ENCODE measurements around the gene TNFRSF1B. TPM values are rescaled to one million over a fixed set of nuclear protein-coding genes. Genes with fewer than 3 reads are reported as not detected.

TNFRSF1B gene
- total RNA-seq, 1 donor from 2014 or later: 139 TPM

DNA sequence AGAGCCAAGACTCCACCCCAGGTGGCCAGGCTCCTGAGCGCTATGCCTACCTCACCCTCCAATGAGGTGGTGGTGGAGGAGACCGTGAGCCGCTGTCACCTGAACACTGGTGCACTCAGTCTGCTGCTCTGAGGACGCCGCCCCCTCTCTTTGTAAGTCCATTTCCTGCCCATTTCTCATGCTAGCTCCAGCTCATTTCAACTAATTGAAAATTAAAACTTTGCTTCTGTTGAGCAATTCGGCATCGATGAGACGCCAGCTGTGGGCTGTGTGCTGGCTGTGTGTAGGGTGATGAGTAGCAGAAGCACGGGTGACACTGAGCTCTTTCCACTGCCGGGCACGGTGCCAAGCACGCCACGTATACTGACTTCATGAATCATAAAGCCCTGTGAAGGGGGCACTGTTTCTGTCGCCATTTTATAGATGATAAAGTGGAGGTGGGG is 11.2 kb downstream of the TNFRSF1B start:
- intact Hi-C loops (cut with DNase I): no loop called here
- peak; percentile 59 to 87 for DNase-seq (ENCODE audit: low spot score in 2 of 2)
- TF ChIP-seq, protein P1, sequence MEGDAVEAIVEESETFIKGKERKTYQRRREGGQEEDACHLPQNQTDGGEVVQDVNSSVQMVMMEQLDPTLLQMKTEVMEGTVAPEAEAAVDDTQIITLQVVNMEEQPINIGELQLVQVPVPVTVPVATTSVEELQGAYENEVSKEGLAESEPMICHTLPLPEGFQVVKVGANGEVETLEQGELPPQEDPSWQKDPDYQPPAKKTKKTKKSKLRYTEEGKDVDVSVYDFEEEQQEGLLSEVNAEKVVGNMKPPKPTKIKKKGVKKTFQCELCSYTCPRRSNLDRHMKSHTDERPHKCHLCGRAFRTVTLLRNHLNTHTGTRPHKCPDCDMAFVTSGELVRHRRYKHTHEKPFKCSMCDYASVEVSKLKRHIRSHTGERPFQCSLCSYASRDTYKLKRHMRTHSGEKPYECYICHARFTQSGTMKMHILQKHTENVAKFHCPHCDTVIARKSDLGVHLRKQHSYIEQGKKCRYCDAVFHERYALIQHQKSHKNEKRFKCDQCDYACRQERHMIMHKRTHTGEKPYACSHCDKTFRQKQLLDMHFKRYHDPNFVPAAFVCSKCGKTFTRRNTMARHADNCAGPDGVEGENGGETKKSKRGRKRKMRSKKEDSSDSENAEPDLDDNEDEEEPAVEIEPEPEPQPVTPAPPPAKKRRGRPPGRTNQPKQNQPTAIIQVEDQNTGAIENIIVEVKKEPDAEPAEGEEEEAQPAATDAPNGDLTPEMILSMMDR (IDR thresholded peaks at IDR 0.05): no peak

GRCh38 chr1:12178511-12178910 is 11.7 kb downstream of the TNFRSF1B start:
- TF ChIP-seq, protein P1 (IDR thresholded peaks at IDR 0.05): no peak
- Histone ChIP-seq H3K4me3 (no peak overlapping the region), H3K36me3 (no peaks in the 10 kb centered on the region), H3K27ac (peak overlapping the region in 1 of 2 donors; percentile 63), H3K4me1 (peaks cover 0 to 3% of the 10 kb centered on the region in 2 donors), H3K27me3 (no peaks in the 10 kb centered on the region), H3K9me3 (no peaks in the 10 kb centered on the region)
- DNase-seq (ENCODE audit: low spot score in 2 of 2): no peak
- intact Hi-C loops (cut with DNase I): no loop called here

More for the DNA sequence above, 11.2 kb downstream of the TNFRSF1B start:
- H3K9me3 ChIP-seq: no peaks in the 10 kb centered on the region
- H3K4me1 ChIP-seq: peaks cover 0 to 3% of the 10 kb centered on the region in 2 donors
- no peaks in the 10 kb centered on the region for H3K27me3 ChIP-seq
- peak overlapping the region in 1 of 2 donors; percentile 63 for H3K27ac ChIP-seq
- no peak overlapping the region for H3K4me3 ChIP-seq
- no peaks in the 10 kb centered on the region for H3K36me3 ChIP-seq

- H3K4me1 ChIP-seq: peaks cover 0 to 3% of the 10 kb centered on the region in 2 donors
- intact Hi-C loops (cut with DNase I): no loop called here
Measured at GRCh38 chr1:12179111-12179519, 12.3 kb downstream of the TNFRSF1B start.

GRCh38 chr1:12179676-12180075 is 12.9 kb downstream of the TNFRSF1B start:
- intact Hi-C loops (cut with DNase I): no loop called here
- TF ChIP-seq, protein P1 (IDR thresholded peaks at IDR 0.05): no peak

More at GRCh38 chr1:12179111-12179519, 12.3 kb downstream of the TNFRSF1B start:
- peak; percentile 44 to 79 for DNase-seq (ENCODE audit: low spot score in 2 of 2)
- no peaks in the 10 kb centered on the region for H3K36me3 ChIP-seq
- TF ChIP-seq, protein P1 (IDR thresholded peaks at IDR 0.05): no peak
- H3K9me3 ChIP-seq: no peaks in the 10 kb centered on the region
- no peak overlapping the region for H3K4me3 ChIP-seq
- H3K27ac ChIP-seq: peak overlapping the region; percentile 63
- H3K27me3 ChIP-seq: no peaks in the 10 kb centered on the region

DNA sequence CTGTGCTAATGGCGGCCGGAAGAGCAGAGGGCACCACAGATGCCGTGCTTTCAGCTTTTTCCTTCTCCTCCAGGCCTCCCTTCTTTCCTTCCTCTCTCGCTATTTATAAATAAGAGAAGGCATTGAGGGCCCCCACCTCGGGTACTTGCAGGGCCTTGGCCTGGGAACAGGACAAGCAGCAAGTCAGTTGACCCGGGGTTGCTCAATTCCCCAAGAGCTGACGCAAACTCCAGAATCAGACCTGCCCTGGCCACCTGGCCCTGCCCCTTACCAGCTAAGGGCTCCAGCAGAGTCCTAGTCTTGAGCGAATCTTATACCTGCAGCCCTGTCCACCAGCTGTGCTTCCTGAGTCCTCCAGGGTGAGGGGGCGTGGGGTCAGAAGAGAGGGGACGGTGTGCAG is 13.5 kb downstream of the TNFRSF1B start:
- no peaks in the 10 kb centered on the region for H3K27me3 ChIP-seq
- peak; percentile 51 to 80 for DNase-seq (ENCODE audit: low spot score in 2 of 2)
- TF ChIP-seq, protein P1 (IDR thresholded peaks at IDR 0.05): no peak
- H3K36me3 ChIP-seq: no peaks in the 10 kb centered on the region
- intact Hi-C loops (cut with DNase I): no loop called here
- H3K27ac ChIP-seq: peak overlapping the region; percentile 63
- no peak overlapping the region for H3K4me3 ChIP-seq
- H3K4me1 ChIP-seq: peaks cover 0 to 8% of the 10 kb centered on the region in 2 donors
- H3K9me3 ChIP-seq: no peaks in the 10 kb centered on the region

More at GRCh38 chr1:12179676-12180075, 12.9 kb downstream of the TNFRSF1B start:
- no peak for DNase-seq (ENCODE audit: low spot score in 2 of 2)
- Histone ChIP-seq H3K4me1 (peaks cover under 1 to 4% of the 10 kb centered on the region in 2 donors), H3K36me3 (no peaks in the 10 kb centered on the region), H3K4me3 (no peak overlapping the region), H3K27me3 (no peaks in the 10 kb centered on the region), H3K27ac (peak overlapping the region; percentile 63), H3K9me3 (no peaks in the 10 kb centered on the region)

Data from ascending aorta (tissue), 2 donors.